HEK293T (cell line): ENCODE data around the gene FMN2.

Source experiments
- CTCF ChIA-PET: fragments of 350-600 bp; formaldehyde crosslinking; extraction: SDS; loops from one replicate; lab custom pipeline; 2021; ENCODE audit warnings: antibody characterized with exemption, inconsistent platforms; lab: Yijun Ruan, JAX
- POLR2A ChIA-PET: fragments of 350-600 bp; formaldehyde crosslinking; extraction: SDS; loops from one replicate; lab custom pipeline; 2020; ENCODE audit warnings: antibody characterized with exemption, inconsistent platforms; lab: Yijun Ruan, JAX
- DNase-seq: peaks from one replicate; pipeline ENCODE4 v3.0.0; 2012; ENCODE audit warnings: mixed read lengths; ENCODE audit errors: extremely low spot score
- ARNT ChIP-seq: fragments of 450-650 bp; IDR thresholded peaks from 2 replicates; pipeline ENCODE4 v1.6.1; 2017; ENCODE audit warnings: mild to moderate bottlenecking
- BHLHE40 ChIP-seq: fragments of 450-650 bp; IDR thresholded peaks from 2 replicates; pipeline ENCODE4 v1.6.1; 2016; ENCODE audit warnings: mild to moderate bottlenecking, moderate library complexity, borderline replicate concordance
- CTBP1 ChIP-seq: fragments of 450-650 bp; IDR thresholded peaks from 2 replicates; pipeline ENCODE4 v1.6.1; 2016; ENCODE audit warnings: borderline replicate concordance
- ELF4 ChIP-seq: fragments of 450-650 bp; IDR thresholded peaks from 2 replicates; pipeline ENCODE4 v1.6.1; 2017; ENCODE audit warnings: antibody characterized with exemption
- FOXA1 ChIP-seq: fragments of 450-650 bp; IDR thresholded peaks from 2 replicates; pipeline ENCODE4 v1.6.1; 2016; ENCODE audit warnings: mild to moderate bottlenecking
- FOXK2 ChIP-seq: fragments of 450-650 bp; IDR thresholded peaks from 2 replicates; pipeline ENCODE4 v1.6.1; 2016; ENCODE audit warnings: mild to moderate bottlenecking
- FOXM1 ChIP-seq: fragments of 450-650 bp; IDR thresholded peaks from 2 replicates; pipeline ENCODE4 v1.6.1; 2017; ENCODE audit warnings: mild to moderate bottlenecking, borderline replicate concordance
- HDGF ChIP-seq: fragments of 450-650 bp; IDR thresholded peaks from 2 replicates; pipeline ENCODE4 v1.6.1; 2017; ENCODE audit warnings: antibody characterized with exemption, borderline replicate concordance
- L3MBTL2 ChIP-seq: fragments of 450-650 bp; conservative IDR thresholded peaks from 2 replicates; pipeline ENCODE4 v1.6.1; 2016; ENCODE audit warnings: mild to moderate bottlenecking
- LEF1 ChIP-seq: fragments of 450-650 bp; IDR thresholded peaks from 2 replicates; pipeline ENCODE4 v1.6.1; 2017; ENCODE audit warnings: mild to moderate bottlenecking, borderline replicate concordance
- NFRKB ChIP-seq: fragments of 450-650 bp; IDR thresholded peaks from 2 replicates; pipeline ENCODE4 v1.6.1; 2016; ENCODE audit warnings: mild to moderate bottlenecking, moderate library complexity
- PKNOX1 ChIP-seq: fragments of 450-650 bp; IDR thresholded peaks from 2 replicates; pipeline ENCODE4 v1.6.1; 2016
- SP1 ChIP-seq: fragments of 450-650 bp; IDR thresholded peaks from 2 replicates; pipeline ENCODE4 v1.6.1; 2017
- SUZ12 ChIP-seq: fragments of 450-650 bp; IDR thresholded peaks from 2 replicates; pipeline ENCODE4 v1.6.1; 2016; ENCODE audit warnings: mild to moderate bottlenecking
- TARDBP ChIP-seq: fragments of 450-650 bp; IDR thresholded peaks from 2 replicates; pipeline ENCODE4 v1.6.1; 2016
- ZNF384 ChIP-seq: fragments of 450-650 bp; IDR thresholded peaks from 2 replicates; pipeline ENCODE4 v1.6.1; 2016

Gene FMN2

GRCh38 chr1:240084749-240085148, 6.9 kb upstream of the FMN2 start:
- ChIA-PET POLR2A (interaction anchor here (1.4 kb wide), 1 partner anchor 9 kb away, joined by 5 read pairs; no protein-coding TSS in a partner anchor), CTCF (interaction anchor here (0.6 to 1.3 kb wide), 3 partner anchors 9 to 351 kb away, joined by 3 to 4 read pairs (median 4); no protein-coding TSS in a partner anchor)
- DNase-seq = no peak
- TF ChIP-seq PKNOX1 (no peak), TARDBP (no peak), FOXK2 (no peak), FOXA1 (no peak), CTBP1 (no peak), BHLHE40 (no peak), ARNT (no peak), FOXM1 (no peak), HDGF (no peak), ELF4 (no peak), ZNF384 (no peak), NFRKB (no peak)

GRCh38 chr1:240086726-240087125, 5.0 kb upstream of the FMN2 start:
- no peak for DNase-seq
- POLR2A ChIA-PET = no interaction called here
- TF ChIP-seq BHLHE40 (no peak), ZNF384 (no peak), ELF4 (no peak), L3MBTL2 (no peak), NFRKB (no peak), FOXK2 (no peak)
- CTCF ChIA-PET = no interaction called here

- TF ChIP-seq NFRKB (no peak), BHLHE40 (no peak), L3MBTL2 (no peak), ARNT (no peak), PKNOX1 (no peak), FOXA1 (no peak)
- ChIA-PET POLR2A (no interaction called here), CTCF (interaction anchor here (0.6 to 1.2 kb wide), 3 partner anchors 9 to 1897 kb away, joined by 3 to 4 read pairs (median 3); no protein-coding TSS in a partner anchor)
- DNase-seq = no peak
Measured at GRCh38 chr1:240090014-240090413, 1.7 kb upstream of the FMN2 start.

GRCh38 chr1:240090957-240091600, 604 bp upstream of the FMN2 start:
- ChIA-PET CTCF (interaction anchor here (1.0 to 2.3 kb wide), 2 partner anchors 59 to 78 kb away, joined by 3 to 13 read pairs; no protein-coding TSS in a partner anchor), POLR2A (interaction anchor here (0.5 to 1.6 kb wide), 7 partner anchors 10 to 1298 kb away, joined by 3 to 8 read pairs (median 3); no protein-coding TSS in a partner anchor)
- no peak for DNase-seq
- no peak for TF ChIP-seq ZNF384
- peak; percentile 42 for TF ChIP-seq PKNOX1
- TF ChIP-seq HDGF = no peak
- TF ChIP-seq ARNT = no peak
- no peak for TF ChIP-seq L3MBTL2

- DNase-seq = peak; percentile 53
- no peak for TF ChIP-seq SUZ12
- no peak for TF ChIP-seq ELF4
- TF ChIP-seq FOXA1 = no peak
- no peak for TF ChIP-seq LEF1
- no peak for TF ChIP-seq TARDBP
- TF ChIP-seq ZNF384 = no peak
- TF ChIP-seq ARNT = no peak
- no peak for TF ChIP-seq NFRKB
- no peak for TF ChIP-seq HDGF
- TF ChIP-seq PKNOX1 = no peak
- TF ChIP-seq FOXM1 = no peak
- TF ChIP-seq CTBP1 = no peak
- TF ChIP-seq FOXK2 = no peak
- TF ChIP-seq SP1 = no peak
- no peak for TF ChIP-seq BHLHE40
- TF ChIP-seq L3MBTL2 = no peak; the same call in 1 of the 2 replicates
- ChIA-PET POLR2A (interaction anchor here (1.0 to 1.6 kb wide), 11 partner anchors 8 to 518 kb away, joined by 3 to 8 read pairs (median 4); no protein-coding TSS in a partner anchor), CTCF (interaction anchor here (0.6 to 2.4 kb wide), 6 partner anchors 8 to 208 kb away, joined by 3 to 13 read pairs (median 4); no protein-coding TSS in a partner anchor)
Measured at GRCh38 chr1:240092301-240093119, 827 bp downstream of the FMN2 start.
